AG10803 (cell line): ENCODE results near the gene ZSCAN20.

Source experiments
- DNase-seq: peaks from one replicate; pipeline ENCODE4 v3.0.0; 2010; ENCODE audit warnings: low read depth
- H3K4me3 ChIP-seq: 2 replicates; pipeline ENCODE4 v1.5.1; 2011; ENCODE audit warnings: mild to moderate bottlenecking, low read length, control low read depth
- TF ChIP-seq, protein P1 (sequence below): conservative IDR thresholded peaks from 2 replicates; pipeline ENCODE4 v1.5.1; 2011; ENCODE audit warnings: mild to moderate bottlenecking, low read length, control low read depth, inconsistent platforms

Gene ZSCAN20

DNA sequence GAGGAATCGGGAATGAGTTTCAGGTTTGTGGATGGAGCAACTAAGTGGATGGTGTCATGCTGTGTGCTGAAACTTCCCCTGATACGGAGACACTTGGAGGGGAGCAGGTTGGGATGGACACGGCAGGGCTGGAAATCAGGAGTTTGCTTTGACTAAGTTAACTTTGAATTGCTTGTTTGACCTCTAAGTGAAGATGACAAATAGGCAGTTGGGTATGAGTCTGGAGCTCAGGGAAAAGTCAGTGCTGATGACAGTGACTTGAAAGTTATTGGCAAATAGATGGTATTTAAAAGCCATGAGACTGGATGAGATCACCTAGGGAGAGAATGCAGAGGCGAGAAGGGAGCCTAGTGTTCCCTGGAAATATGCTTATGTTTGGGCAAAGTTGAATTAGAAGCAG is 12.8 kb upstream of the ZSCAN20 start:
- H3K4me3 ChIP-seq = no peak overlapping the region
- TF ChIP-seq, protein P1, sequence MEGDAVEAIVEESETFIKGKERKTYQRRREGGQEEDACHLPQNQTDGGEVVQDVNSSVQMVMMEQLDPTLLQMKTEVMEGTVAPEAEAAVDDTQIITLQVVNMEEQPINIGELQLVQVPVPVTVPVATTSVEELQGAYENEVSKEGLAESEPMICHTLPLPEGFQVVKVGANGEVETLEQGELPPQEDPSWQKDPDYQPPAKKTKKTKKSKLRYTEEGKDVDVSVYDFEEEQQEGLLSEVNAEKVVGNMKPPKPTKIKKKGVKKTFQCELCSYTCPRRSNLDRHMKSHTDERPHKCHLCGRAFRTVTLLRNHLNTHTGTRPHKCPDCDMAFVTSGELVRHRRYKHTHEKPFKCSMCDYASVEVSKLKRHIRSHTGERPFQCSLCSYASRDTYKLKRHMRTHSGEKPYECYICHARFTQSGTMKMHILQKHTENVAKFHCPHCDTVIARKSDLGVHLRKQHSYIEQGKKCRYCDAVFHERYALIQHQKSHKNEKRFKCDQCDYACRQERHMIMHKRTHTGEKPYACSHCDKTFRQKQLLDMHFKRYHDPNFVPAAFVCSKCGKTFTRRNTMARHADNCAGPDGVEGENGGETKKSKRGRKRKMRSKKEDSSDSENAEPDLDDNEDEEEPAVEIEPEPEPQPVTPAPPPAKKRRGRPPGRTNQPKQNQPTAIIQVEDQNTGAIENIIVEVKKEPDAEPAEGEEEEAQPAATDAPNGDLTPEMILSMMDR = no peak
- DNase-seq = peak; percentile 79

DNA sequence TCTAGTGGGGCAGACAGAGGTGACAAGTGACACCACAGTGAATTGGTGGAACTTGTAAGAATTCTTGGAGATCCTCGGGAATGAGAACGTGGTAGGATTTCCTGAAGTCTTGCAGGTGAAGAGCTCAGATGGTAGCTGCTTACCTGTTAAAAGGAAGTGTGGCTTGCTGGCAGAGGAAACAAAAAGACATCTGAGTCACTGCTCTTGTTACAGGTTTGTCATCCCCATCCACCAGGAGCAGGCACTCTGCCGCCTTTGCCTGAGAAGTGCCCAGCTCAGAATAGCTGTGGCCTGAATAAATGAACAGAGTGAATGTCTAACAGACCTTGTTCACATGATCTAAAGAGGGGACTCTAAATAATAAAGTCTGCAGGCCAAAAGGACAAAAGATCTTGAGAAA is 12.3 kb upstream of the ZSCAN20 start:
- TF ChIP-seq, protein P1 = no peak
- DNase-seq = no peak
- no peak overlapping the region for H3K4me3 ChIP-seq

DNA sequence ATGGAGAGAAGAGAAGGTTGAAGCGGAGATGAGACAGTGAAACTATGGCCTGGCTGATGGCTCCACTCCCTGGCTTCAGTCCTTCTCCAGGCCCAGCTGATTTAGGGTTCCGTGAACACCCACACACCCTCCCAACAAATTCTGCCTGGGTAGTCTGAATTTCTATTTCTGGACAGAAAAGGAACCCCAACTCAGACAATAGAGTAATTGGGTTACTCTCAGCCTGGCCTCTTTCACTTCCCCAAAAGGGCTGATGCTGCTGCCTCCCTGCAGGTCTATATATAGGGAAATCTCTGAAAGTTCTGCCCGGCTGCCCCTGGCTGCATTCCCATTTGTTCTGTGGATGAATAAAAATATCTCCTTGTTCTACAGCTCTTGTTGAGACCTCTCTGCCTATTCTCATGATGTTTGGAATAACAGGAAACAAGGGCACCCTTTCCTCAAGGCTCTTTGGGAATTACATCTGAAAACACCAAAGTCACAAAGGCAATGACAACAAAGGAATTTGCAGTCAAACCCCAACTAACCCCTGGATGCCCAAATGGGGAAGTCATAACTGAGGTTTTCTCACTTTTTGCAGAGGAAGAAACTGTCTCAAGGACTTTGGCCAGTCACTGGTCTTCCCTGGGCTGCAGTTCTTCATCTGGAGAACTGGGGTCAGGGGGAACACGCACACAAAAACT is 11.4 kb upstream of the ZSCAN20 start:
- DNase-seq = no peak
- TF ChIP-seq, protein P1 = no peak
- H3K4me3 ChIP-seq = no peak overlapping the region

DNA sequence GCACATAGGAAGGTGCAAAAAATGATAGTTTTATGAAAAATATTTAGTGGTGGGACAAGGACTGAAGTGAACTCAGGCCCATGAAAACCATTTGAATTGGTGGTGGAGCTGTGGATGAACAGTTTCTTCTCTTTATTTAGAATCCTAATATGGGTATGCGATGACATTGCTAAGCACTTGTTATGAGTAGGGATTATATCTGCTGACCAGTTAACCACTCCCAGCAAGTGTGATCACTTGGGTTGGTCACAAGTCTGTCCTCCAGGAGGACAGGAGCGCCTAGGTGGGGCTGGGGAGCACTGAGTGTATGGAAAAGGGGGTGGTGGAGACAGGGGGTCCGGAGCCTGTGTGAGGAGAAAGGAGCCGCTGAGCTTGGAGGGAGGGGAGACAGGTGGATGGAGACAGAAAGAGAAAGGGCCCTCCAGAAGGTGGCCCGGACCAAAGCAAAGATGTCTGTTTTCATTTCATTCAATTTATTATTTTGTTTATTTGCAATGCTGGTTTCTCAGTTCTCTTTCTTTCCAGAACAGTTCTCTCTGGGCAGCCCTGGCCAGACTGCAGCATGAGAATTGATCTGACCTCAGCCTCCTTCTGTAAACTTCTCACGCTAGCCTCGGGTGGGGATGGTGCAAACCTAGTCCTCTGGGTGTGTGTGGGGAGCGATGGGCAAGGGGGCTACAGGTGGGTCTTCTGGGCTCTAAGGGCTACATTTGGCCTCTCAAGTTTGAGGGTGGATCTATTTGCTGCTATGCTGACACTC is 9.9 kb upstream of the ZSCAN20 start:
- H3K4me3 ChIP-seq = no peak overlapping the region
- TF ChIP-seq, protein P1 = no peak
- DNase-seq = no peak

DNA sequence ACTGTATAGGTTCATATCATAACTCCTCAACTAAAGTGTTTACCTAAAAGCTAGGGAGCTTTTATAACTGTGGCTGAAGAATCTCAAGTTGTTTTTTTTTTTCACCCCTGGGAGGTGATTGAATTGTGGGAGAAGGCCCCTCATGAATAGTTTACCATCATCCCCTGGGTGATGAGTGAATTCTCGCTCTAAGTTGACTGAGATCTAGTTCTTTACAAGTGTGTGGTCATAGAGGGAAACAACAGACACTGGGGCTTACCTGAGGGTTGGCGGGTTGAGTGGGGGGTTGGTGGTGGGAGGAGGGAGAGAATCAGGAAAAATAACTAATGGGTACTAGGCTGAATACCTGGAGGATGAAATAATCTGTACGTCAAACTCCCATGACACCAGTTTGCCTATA is 7.9 kb upstream of the ZSCAN20 start:
- no peak overlapping the region for H3K4me3 ChIP-seq
- TF ChIP-seq, protein P1 = no peak
- no peak for DNase-seq

DNA sequence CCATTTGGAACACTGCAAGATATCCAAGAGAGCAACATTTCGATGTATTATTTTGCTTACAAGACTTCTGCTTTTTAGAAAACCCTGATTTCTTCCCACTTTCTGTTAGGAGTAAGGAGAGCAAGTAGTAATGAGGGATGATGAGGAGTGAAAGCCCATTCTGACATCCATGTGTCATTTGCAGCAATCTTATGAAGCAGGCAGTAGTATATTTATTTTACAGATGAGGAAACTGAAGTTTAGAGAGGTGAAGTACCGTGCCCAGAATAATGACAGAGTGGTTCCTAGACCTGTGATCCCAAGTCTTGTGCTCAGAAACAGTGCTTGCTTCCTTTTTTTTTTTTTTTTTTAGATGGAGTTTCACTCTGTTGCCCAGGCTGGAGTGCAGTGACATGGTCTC is 7.1 kb upstream of the ZSCAN20 start:
- DNase-seq = no peak
- TF ChIP-seq, protein P1 = no peak
- H3K4me3 ChIP-seq = no peak overlapping the region

DNA sequence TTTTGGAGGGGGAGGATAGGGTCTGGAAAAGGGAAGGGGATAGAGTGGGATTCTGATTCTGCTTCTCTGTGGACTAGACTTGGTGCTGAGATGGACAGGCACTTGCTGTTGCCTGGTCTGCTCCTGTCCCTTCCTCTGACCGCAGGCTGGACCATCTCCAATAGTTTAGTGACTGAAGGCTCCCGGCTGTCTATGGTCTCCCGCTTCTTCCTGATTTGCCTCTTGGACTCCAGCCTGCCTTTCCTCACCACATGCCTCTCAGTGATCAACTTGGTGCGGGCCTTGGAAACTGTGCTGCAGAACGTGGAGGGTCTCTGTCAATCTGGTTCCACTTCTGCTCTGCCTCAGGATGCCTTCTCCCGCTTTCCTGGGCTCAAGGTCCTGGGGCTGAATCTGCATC is 6.3 kb upstream of the ZSCAN20 start:
- no peak for DNase-seq
- TF ChIP-seq, protein P1 = no peak
- no peak overlapping the region for H3K4me3 ChIP-seq
